CD14-positive monocyte (primary cell): Measurements from ENCODE around the gene KLHL40. TPM values are rescaled to one million over a fixed set of nuclear protein-coding genes. Genes with fewer than 3 reads are reported as not detected.
A peak's percentile ranks its signal among the peaks of the same experiment; 100 is the strongest.

Experiments
- DNase-seq, 3 donors: peaks; one replicate each; pipeline ENCODE4 v3.0.0-alpha.2; 2011 to 2022
- H2AFZ ChIP-seq: 2 replicates; pipeline ENCODE4 v1.6.0; 2012; ENCODE audit warnings: mild to moderate bottlenecking, low read depth, low read length, inconsistent platforms; ENCODE audit not compliant: insufficient read depth, poor library complexity, severe bottlenecking
- H3K27ac ChIP-seq, 2 donors: 1 replicate in 1 of 2; 2 replicates in 1 of 2; pipeline ENCODE4 v1.5.1; 2012 to 2013; ENCODE audit warnings: low read length in 2 of 2, control low read depth in 1 of 2, inconsistent platforms in 1 of 2, low read depth in 1 of 2, mild to moderate bottlenecking in 1 of 2
- H3K27me3 ChIP-seq, 2 donors: one replicate each; pipeline versions ENCODE4 v1.6.0 to v1.6.1; 2011 to 2013; ENCODE audit warnings: low read length in 2 of 2; ENCODE audit not compliant: control insufficient read depth in 2 of 2, insufficient read depth in 2 of 2
- H3K36me3 ChIP-seq, 2 donors: replicated peaks in 1 of 2; 1 replicate in 1 of 2; 2 replicates in 1 of 2; pipeline versions ENCODE4 v1.5.1 to v1.6.1; 2012 to 2013; ENCODE audit warnings: low read length in 2 of 2, control low read depth in 1 of 2, inconsistent platforms in 1 of 2, mild to moderate bottlenecking in 1 of 2; ENCODE audit not compliant: insufficient read depth in 2 of 2, control insufficient read depth in 1 of 2
- H3K4me1 ChIP-seq, 2 donors: 1 replicate in 1 of 2; 2 replicates in 1 of 2; pipeline versions ENCODE4 v1.5.1 to v1.6.1; 2012 to 2013; ENCODE audit warnings: low read length in 2 of 2, control low read depth in 1 of 2, inconsistent platforms in 1 of 2, mild to moderate bottlenecking in 1 of 2, moderate library complexity in 1 of 2; ENCODE audit not compliant: insufficient read depth in 2 of 2, control insufficient read depth in 1 of 2
- H3K4me2 ChIP-seq: replicated peaks from 2 replicates; pipeline ENCODE3; 2012; ENCODE audit warnings: low read length, moderate library complexity, mild to moderate bottlenecking; ENCODE audit not compliant: poor library complexity, severe bottlenecking; ENCODE audit errors: extremely low read depth
- H3K4me3 ChIP-seq, 3 experiments: fragments of 200-600 bp in 1 of 3; sonication (generic) in 1 of 3; replicated peaks in 1 of 3; 1 replicate in 2 of 3; 2 replicates in 1 of 3; pipeline ENCODE4 v1.5.1; 2011 to 2013; ENCODE audit warnings: low read length in 3 of 3, mild to moderate bottlenecking in 3 of 3, control low read depth in 2 of 3, low read depth in 2 of 3, inconsistent platforms in 1 of 3, moderate library complexity in 1 of 3
- H3K79me2 ChIP-seq: 2 replicates; pipeline ENCODE4 v1.6.0; 2012; ENCODE audit warnings: mild to moderate bottlenecking, control low read depth, inconsistent platforms, low read length, moderate library complexity; ENCODE audit not compliant: insufficient read depth
- H3K9ac ChIP-seq: 2 replicates; pipeline ENCODE4 v1.6.0; 2017; ENCODE audit warnings: low read length, mild to moderate bottlenecking; ENCODE audit not compliant: insufficient read depth, poor library complexity, severe bottlenecking
- H3K9me3 ChIP-seq, 2 donors: replicated peaks in 1 of 2; 1 replicate in 1 of 2; 2 replicates in 1 of 2; pipeline versions ENCODE4 v1.5.1 to v1.6.1; 2012 to 2013; ENCODE audit warnings: low read length in 2 of 2, control low read depth in 1 of 2; ENCODE audit not compliant: control insufficient read depth in 1 of 2, insufficient read depth in 1 of 2
- H4K20me1 ChIP-seq: 2 replicates; pipeline ENCODE4 v1.6.0; 2012; ENCODE audit warnings: mild to moderate bottlenecking, low read length, control low read depth, moderate library complexity; ENCODE audit not compliant: insufficient read depth
- H3K27ac Mint-ChIP-seq, 7 donors: one replicate each; pipeline ENCODE4 v1.8.0; 2020; ENCODE audit warnings: mild to moderate bottlenecking in 7 of 7, mixed read lengths in 7 of 7, moderate library complexity in 6 of 7, inconsistent platforms in 2 of 7
- H3K27me3 Mint-ChIP-seq, 3 donors: one replicate each; pipeline ENCODE4 v1.8.0; 2021 to 2022; ENCODE audit warnings: low read depth in 3 of 3, mild to moderate bottlenecking in 3 of 3, mixed read lengths in 3 of 3, moderate library complexity in 3 of 3, inconsistent platforms in 1 of 3
- H3K36me3 Mint-ChIP-seq, 2 donors: one replicate each; pipeline ENCODE4 v1.8.0; 2020; ENCODE audit warnings: mixed read lengths in 2 of 2, inconsistent platforms in 1 of 2, mild to moderate bottlenecking in 1 of 2
- H3K4me1 Mint-ChIP-seq: one replicate; pipeline ENCODE4 v1.8.0; 2020; ENCODE audit warnings: mild to moderate bottlenecking, mixed read lengths
- H3K4me3 Mint-ChIP-seq, 2 donors: one replicate each; pipeline ENCODE4 v1.8.0; 2020; ENCODE audit warnings: mild to moderate bottlenecking in 2 of 2, mixed read lengths in 2 of 2, moderate library complexity in 1 of 2
- H3K9me3 Mint-ChIP-seq, 7 donors: one replicate each; pipeline ENCODE4 v1.8.0; 2020 to 2022; ENCODE audit warnings: mixed read lengths in 7 of 7, mild to moderate bottlenecking in 6 of 7, moderate library complexity in 6 of 7, inconsistent platforms in 2 of 7
- WGBS: methylation state at CpG from one replicate; pipeline ENCODE4 v1.1.5; 2013; ENCODE audit warnings: missing lambda C conversion rate; ENCODE audit not compliant: insufficient coverage; 5-methylcytosine and 5-hydroxymethylcytosine counted together
- intact Hi-C, 2 donors: fragments of 100-400 bp; cut with micrococcal nuclease; formaldehyde crosslinking; loops; one replicate each; pipeline versions ENCODE4 v1.15.0 to v1.15.1; 2023
- polyA plus RNA-seq, 3 donors: library from polyadenylated mRNA; depleted of rRNA in 1 of 3; unstranded in 2 of 3; stranded (reverse) in 1 of 3; fragments of 300-500 nt in 2 of 3; fragments of >200 nt in 1 of 3; fragmentation: Illumina TruSeq in 2 of 3; gene quantifications; 1 replicate in 2 of 3; 2 replicates in 1 of 3; pipeline ENCODE4 v1.2.3, GENCODE V29; 2012 to 2021
- TF ChIP-seq, protein P1 (sequence below): fragments of 200-600 bp; IDR thresholded peaks from one replicate; pipeline ENCODE4 v1.8.0; 2022; ENCODE audit warnings: antibody characterized with exemption, mild to moderate bottlenecking

KLHL40 gene
- polyA plus RNA-seq, 3 donors, result not detected

DNA sequence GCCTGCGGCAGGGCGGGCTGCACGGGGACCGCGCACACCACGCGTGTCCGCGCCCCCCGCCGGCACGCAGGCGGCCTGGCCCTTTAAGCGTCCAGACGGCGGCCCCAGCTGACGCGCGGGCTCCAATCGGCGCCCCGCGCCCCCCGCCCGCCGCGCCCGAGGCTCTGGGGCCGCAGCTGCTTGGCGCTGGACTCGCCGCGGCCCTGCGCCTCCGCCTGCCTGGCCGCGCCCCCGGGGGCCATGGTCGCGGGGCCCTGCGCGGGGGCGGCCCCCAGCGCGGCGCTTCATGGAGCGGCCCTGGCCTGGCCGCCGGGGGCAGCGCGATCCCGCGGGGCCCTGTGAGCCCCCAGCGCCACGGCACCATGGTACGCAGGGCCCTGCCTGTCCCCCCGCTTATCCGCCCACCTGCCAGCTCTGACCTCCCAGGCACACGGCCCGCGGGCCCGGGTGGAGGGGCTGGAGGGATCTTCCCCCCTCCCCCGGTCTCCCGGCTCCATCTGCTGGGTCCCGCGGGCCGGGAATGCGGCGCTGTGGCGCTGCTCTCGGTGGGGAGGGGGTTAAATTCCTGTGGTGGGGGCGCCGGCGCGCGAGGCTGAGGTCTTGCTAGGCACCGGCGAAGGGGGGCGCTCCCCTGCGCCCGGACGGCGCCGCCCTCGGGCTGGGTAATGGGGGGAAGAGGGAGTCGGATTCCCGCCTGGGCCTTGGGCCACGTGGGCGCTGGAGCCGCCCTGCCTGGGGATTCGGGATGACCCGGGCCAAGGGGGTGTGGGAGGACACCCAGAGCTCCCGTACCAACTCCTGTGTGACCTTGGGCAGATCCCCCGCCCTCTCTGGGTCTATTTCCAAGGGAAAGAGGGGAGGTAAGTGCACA lies 30.8 kb upstream of the KLHL40 start:
- H2AFZ ChIP-seq, result peak overlapping the region; percentile 75

DNA sequence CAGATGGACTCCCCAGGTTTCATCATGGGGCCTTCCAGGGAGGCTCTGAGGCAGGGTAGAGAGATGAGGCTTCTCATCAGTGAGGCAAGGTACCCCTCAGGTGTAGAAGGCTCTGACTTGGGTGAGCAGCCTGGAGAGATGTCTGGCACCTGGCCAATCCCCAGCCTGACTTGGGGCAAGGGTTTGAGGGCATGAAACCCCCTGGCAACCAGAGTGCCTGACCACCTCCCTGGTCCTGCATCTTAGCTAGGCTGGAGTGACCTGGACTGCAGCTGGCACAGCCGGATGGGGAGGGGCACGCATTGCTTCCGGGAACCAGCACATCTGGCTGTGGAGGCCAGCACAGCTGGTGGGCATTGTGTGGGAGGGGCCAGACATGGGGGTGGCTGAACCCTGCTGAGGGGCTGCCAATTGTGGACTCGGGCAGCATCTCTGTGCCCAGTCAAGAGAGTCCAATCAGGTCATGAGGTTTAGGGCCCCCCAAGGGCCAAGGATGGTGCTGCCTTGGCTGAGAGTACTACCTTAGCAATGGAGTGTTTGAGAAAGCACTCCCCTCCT lies 29.9 kb upstream of the KLHL40 start:
- Mint-ChIP-seq H3K9me3 (no peaks in the 10 kb centered on the region), H3K4me3 (peak overlapping the region; percentile 72 to 76), H3K36me3 (peaks cover 11 to 31% of the 10 kb centered on the region in 2 donors), H3K27me3 (peaks cover 0 to 1% (median 1%) of the 10 kb centered on the region in 3 donors), H3K27ac (no peak overlapping the region), H3K4me1 (peaks cover 65% of the 10 kb centered on the region)
- no peaks in the 10 kb centered on the region for H3K9me3 ChIP-seq
- peak overlapping the region in 2 of 3 experiments; percentile 64 to 92 for H3K4me3 ChIP-seq
- H3K9ac ChIP-seq, result peak overlapping the region; percentile 76
- peak overlapping the region; percentile 75 for H2AFZ ChIP-seq
- peaks cover 11 to 23% of the 10 kb centered on the region in 2 donors for H3K36me3 ChIP-seq
- peak overlapping the region; percentile 80 for H3K4me2 ChIP-seq
- H3K79me2 ChIP-seq, result peaks cover 63% of the 10 kb centered on the region
- no peak for DNase-seq
- H4K20me1 ChIP-seq, result peaks cover 49% of the 10 kb centered on the region
- intact Hi-C loops, result loop anchor here in 1 of 2 donors (10.0 kb wide), 1 partner anchor 71 kb away; the partner anchor contains the start of gene SEC22C
- peaks cover 50 to 68% of the 10 kb centered on the region in 2 donors for H3K4me1 ChIP-seq
- no peaks in the 10 kb centered on the region for H3K27me3 ChIP-seq
- TF ChIP-seq, protein P1, sequence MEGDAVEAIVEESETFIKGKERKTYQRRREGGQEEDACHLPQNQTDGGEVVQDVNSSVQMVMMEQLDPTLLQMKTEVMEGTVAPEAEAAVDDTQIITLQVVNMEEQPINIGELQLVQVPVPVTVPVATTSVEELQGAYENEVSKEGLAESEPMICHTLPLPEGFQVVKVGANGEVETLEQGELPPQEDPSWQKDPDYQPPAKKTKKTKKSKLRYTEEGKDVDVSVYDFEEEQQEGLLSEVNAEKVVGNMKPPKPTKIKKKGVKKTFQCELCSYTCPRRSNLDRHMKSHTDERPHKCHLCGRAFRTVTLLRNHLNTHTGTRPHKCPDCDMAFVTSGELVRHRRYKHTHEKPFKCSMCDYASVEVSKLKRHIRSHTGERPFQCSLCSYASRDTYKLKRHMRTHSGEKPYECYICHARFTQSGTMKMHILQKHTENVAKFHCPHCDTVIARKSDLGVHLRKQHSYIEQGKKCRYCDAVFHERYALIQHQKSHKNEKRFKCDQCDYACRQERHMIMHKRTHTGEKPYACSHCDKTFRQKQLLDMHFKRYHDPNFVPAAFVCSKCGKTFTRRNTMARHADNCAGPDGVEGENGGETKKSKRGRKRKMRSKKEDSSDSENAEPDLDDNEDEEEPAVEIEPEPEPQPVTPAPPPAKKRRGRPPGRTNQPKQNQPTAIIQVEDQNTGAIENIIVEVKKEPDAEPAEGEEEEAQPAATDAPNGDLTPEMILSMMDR, result no peak
- WGBS, result 70% methylated on average over 4 of the region's 4 CpGs
- peak overlapping the region in 1 of 2 donors; percentile 63 for H3K27ac ChIP-seq

More for the DNA sequence above, 30.8 kb upstream of the KLHL40 start:
- no peaks in the 10 kb centered on the region for H3K9me3 Mint-ChIP-seq
- under 1% methylated on average over 73 of the region's 94 CpGs for WGBS
- Histone ChIP-seq H3K4me2 (peak overlapping the region; percentile 80), H3K9me3 (no peaks in the 10 kb centered on the region), H3K27ac (peak overlapping the region in 1 of 2 donors; percentile 87), H3K9ac (peak overlapping the region; percentile 76), H3K79me2 (peaks cover 72% of the 10 kb centered on the region), H3K4me3 (peak overlapping the region; percentile 62 to 98 (median 92)), H3K27me3 (no peaks in the 10 kb centered on the region), H3K4me1 (peaks cover 48 to 65% of the 10 kb centered on the region in 2 donors), H4K20me1 (peaks cover 52% of the 10 kb centered on the region), H3K36me3 (peaks cover 12 to 23% of the 10 kb centered on the region in 2 donors)
- H3K4me3 Mint-ChIP-seq, result peak overlapping the region; percentile 72 to 96
- intact Hi-C loops, result loop anchor here in 1 of 2 donors (10.0 kb wide), 1 partner anchor 70 kb away; the partner anchor contains the start of gene SEC22C
- peak overlapping the region in 3 of 7 donors; percentile 1 to 89 (median 58) for H3K27ac Mint-ChIP-seq
- peaks cover 0 to 1% (median 1%) of the 10 kb centered on the region in 3 donors for H3K27me3 Mint-ChIP-seq
- H3K4me1 Mint-ChIP-seq, result peaks cover 65% of the 10 kb centered on the region
- DNase-seq, result peak in 1 of 3 donors; percentile 22
- H3K36me3 Mint-ChIP-seq, result peaks cover 8 to 30% of the 10 kb centered on the region in 2 donors
- TF ChIP-seq, protein P1, result no peak
